H1 (cell line): Measurements from ENCODE around the gene KIF22. TPM values are rescaled to one million over a fixed set of nuclear protein-coding genes. Genes with fewer than 3 reads are reported as not detected.

Source experiments
- CTCF ChIA-PET: fragments of 300-600 bp; sonication (Branson Sonifier 250); formaldehyde crosslinking; loops from one replicate; lab custom pipeline; 2021; ENCODE audit not compliant: partially characterized antibody; lab: Charles Lee
- POLR2A ChIA-PET: fragments of 300-600 bp; sonication (Branson Sonifier 250); formaldehyde crosslinking; loops from one replicate; lab custom pipeline; 2021; ENCODE audit warnings: inconsistent platforms; ENCODE audit not compliant: partially characterized antibody; lab: Charles Lee
- DNase-seq, 2 experiments: peaks; one replicate each; pipeline versions ENCODE4 v3.0.0 to v3.0.0-alpha.2; 2010 to 2022; ENCODE audit warnings: low spot score in 2 of 2, low read depth in 1 of 2, mixed read lengths in 1 of 2
- FAIRE-seq: peaks from 2 replicates; lab custom pipeline; 2011; peaks lifted over from hg19 to GRCh38; lab: Jason Lieb, UNC
- H2AFZ ChIP-seq: 2 replicates; pipeline ENCODE4 v1.8.1; 2012; ENCODE audit warnings: low read length, inconsistent platforms
- H2AK5ac ChIP-seq: 2 replicates; pipeline ENCODE4 v1.6.1; 2013; ENCODE audit warnings: low read depth, low read length
- H2BK120ac ChIP-seq: replicated peaks from 2 replicates; pipeline ENCODE3; 2013; ENCODE audit warnings: low read depth, low read length, inconsistent platforms
- H2BK12ac ChIP-seq: 2 replicates; pipeline ENCODE4 v1.6.1; 2013; ENCODE audit warnings: low read depth, low read length
- H2BK15ac ChIP-seq: 2 replicates; pipeline ENCODE4 v1.6.1; 2013; ENCODE audit warnings: low read length
- H2BK20ac ChIP-seq: 2 replicates; pipeline ENCODE4 v1.6.1; 2013; ENCODE audit warnings: low read length
- H2BK5ac ChIP-seq: 2 replicates; pipeline ENCODE4 v1.6.1; 2013; ENCODE audit warnings: low read depth, low read length
- H3K14ac ChIP-seq: 2 replicates; pipeline ENCODE4 v1.6.1; 2013; ENCODE audit warnings: inconsistent platforms; ENCODE audit not compliant: insufficient read length
- H3K18ac ChIP-seq: 2 replicates; pipeline ENCODE4 v1.6.1; 2013; ENCODE audit warnings: low read length; ENCODE audit errors: extremely low read depth
- H3K23ac ChIP-seq: 2 replicates; pipeline ENCODE4 v1.6.1; 2013; ENCODE audit warnings: inconsistent platforms; ENCODE audit not compliant: insufficient read length
- H3K23me2 ChIP-seq: 2 replicates; pipeline ENCODE4 v1.6.1; 2013; ENCODE audit warnings: low read depth, low read length
- H3K27ac ChIP-seq: 2 replicates; pipeline ENCODE4 v1.6.1; 2011; ENCODE audit warnings: low read depth, low read length, inconsistent platforms
- H3K27me3 ChIP-seq, 4 experiments: replicated peaks in 1 of 4; 1 replicate in 1 of 4; 2 replicates in 3 of 4; pipeline versions ENCODE4 v1.6.1 to v1.8.1; 2011 to 2013; ENCODE audit warnings: low read length in 3 of 4, mild to moderate bottlenecking in 3 of 4, inconsistent platforms in 2 of 4, mixed read lengths in 2 of 4, moderate library complexity in 1 of 4; ENCODE audit not compliant: control insufficient read depth in 3 of 4, insufficient read depth in 3 of 4; ENCODE audit errors: extremely low read depth in 1 of 4
- H3K36me3 ChIP-seq, 4 experiments: 2 replicates each; pipeline versions ENCODE4 v1.6.1 to v1.8.1; 2011 to 2013; ENCODE audit warnings: mild to moderate bottlenecking in 4 of 4, low read length in 3 of 4, moderate library complexity in 2 of 4, control low read depth in 1 of 4, inconsistent platforms in 1 of 4; ENCODE audit not compliant: insufficient read depth in 4 of 4, control insufficient read depth in 2 of 4
- H3K4ac ChIP-seq: replicated peaks from 2 replicates; pipeline ENCODE3; 2013; ENCODE audit warnings: low read length, low read depth, mixed read lengths, inconsistent platforms; ENCODE audit not compliant: insufficient read length
- H3K4me1 ChIP-seq, 4 experiments: replicated peaks in 1 of 4; 1 replicate in 1 of 4; 2 replicates in 3 of 4; pipeline versions ENCODE4 v1.6.1 to v1.8.1; 2011 to 2013; ENCODE audit warnings: low read length in 3 of 4, inconsistent platforms in 2 of 4, mixed read lengths in 1 of 4; ENCODE audit not compliant: insufficient read depth in 4 of 4, control insufficient read depth in 3 of 4
- H3K4me2 ChIP-seq, 2 experiments: 2 replicates each; pipeline versions ENCODE4 v1.6.1 to v1.8.1; 2011 to 2013; ENCODE audit warnings: low read depth in 2 of 2, low read length in 2 of 2, control low read depth in 1 of 2, inconsistent platforms in 1 of 2, mild to moderate bottlenecking in 1 of 2; ENCODE audit not compliant: insufficient read depth in 1 of 2
- H3K4me3 ChIP-seq, 4 experiments: fragments of 200-600, 300-600 bp in 1 of 4; sonication (generic), shearing (Covaris generic), sonication (Bioruptor Twin) in 1 of 4; 2 replicates each; pipeline versions ENCODE4 v1.5.1 to v1.8.1; 2011 to 2016; ENCODE audit warnings: low read length in 4 of 4, low read depth in 3 of 4, control low read depth in 2 of 4, inconsistent platforms in 2 of 4, mild to moderate bottlenecking in 2 of 4, mixed read lengths in 1 of 4, moderate library complexity in 1 of 4; ENCODE audit not compliant: insufficient read depth in 2 of 4; ENCODE audit errors: extremely low read depth in 1 of 4
- H3K56ac ChIP-seq: replicated peaks from 2 replicates; pipeline ENCODE3; 2013; ENCODE audit warnings: low read depth, mild to moderate bottlenecking, mixed read lengths, low read length, inconsistent platforms; ENCODE audit not compliant: insufficient read length
- H3K79me1 ChIP-seq: 2 replicates; pipeline ENCODE4 v1.6.1; 2013; ENCODE audit warnings: low read depth, low read length, control low read depth
- H3K79me2 ChIP-seq, 2 experiments: 2 replicates each; pipeline versions ENCODE4 v1.6.1 to v1.8.1; 2012 to 2013; ENCODE audit warnings: low read length in 2 of 2, mild to moderate bottlenecking in 2 of 2, inconsistent platforms in 1 of 2; ENCODE audit not compliant: insufficient read depth in 2 of 2, control insufficient read depth in 1 of 2
- H3K9ac ChIP-seq, 4 experiments: replicated peaks in 1 of 4; 1 replicate in 1 of 4; 2 replicates in 3 of 4; pipeline versions ENCODE4 v1.6.1 to v1.8.1; 2011 to 2013; ENCODE audit warnings: low read depth in 3 of 4, low read length in 3 of 4, control low read depth in 2 of 4, mild to moderate bottlenecking in 2 of 4, moderate library complexity in 2 of 4, inconsistent platforms in 1 of 4; ENCODE audit errors: extremely low read depth in 1 of 4
- H3K9me3 ChIP-seq, 2 experiments: 2 replicates each; pipeline versions ENCODE4 v1.6.1 to v1.8.1; 2012 to 2013; ENCODE audit warnings: mild to moderate bottlenecking in 2 of 2, moderate library complexity in 2 of 2, control low read depth in 1 of 2, inconsistent platforms in 1 of 2, low read depth in 1 of 2, low read length in 1 of 2, mixed read lengths in 1 of 2; ENCODE audit not compliant: insufficient read depth in 2 of 2
- H4K20me1 ChIP-seq, 2 experiments: replicated peaks in 1 of 2; 2 replicates each; pipeline versions ENCODE3 to v1.8.1; 2011 to 2013; ENCODE audit warnings: inconsistent platforms in 2 of 2, low read length in 2 of 2, mild to moderate bottlenecking in 1 of 2; ENCODE audit not compliant: insufficient read depth in 2 of 2, control insufficient read depth in 1 of 2
- H4K5ac ChIP-seq: 2 replicates; pipeline ENCODE4 v1.6.1; 2013; ENCODE audit warnings: low read length, low read depth, mixed read lengths, inconsistent platforms; ENCODE audit not compliant: insufficient read length
- H4K8ac ChIP-seq: 2 replicates; pipeline ENCODE4 v1.8.0; 2013; ENCODE audit warnings: mild to moderate bottlenecking, moderate library complexity, low read length, inconsistent platforms; ENCODE audit not compliant: insufficient read depth; ENCODE audit errors: extremely low read depth
- H4K91ac ChIP-seq: replicated peaks from 2 replicates; pipeline ENCODE3; 2013; ENCODE audit warnings: low read length, mixed read lengths, inconsistent platforms; ENCODE audit not compliant: insufficient read length
- GABPA ChIP-seq: IDR thresholded peaks from 2 replicates; pipeline ENCODE4 v1.6.1; 2011; ENCODE audit warnings: mild to moderate bottlenecking, low read length, moderate library complexity, borderline replicate concordance; ENCODE audit not compliant: insufficient read depth
- RXRA ChIP-seq: IDR thresholded peaks from 2 replicates; pipeline ENCODE4 v1.6.1; 2011; ENCODE audit warnings: low read depth, mild to moderate bottlenecking, low read length, moderate library complexity; ENCODE audit not compliant: insufficient read depth
- WGBS, 2 experiments: shearing (Covaris generic) in 1 of 2; methylation state at CpG; one replicate each; pipeline versions ENCODE4 v1.1.6 to v1.1.7; 2013 to 2015; ENCODE audit warnings: low lambda C conversion rate in 2 of 2, mixed read lengths in 2 of 2, inconsistent platforms in 1 of 2, low coverage in 1 of 2, missing lambda C conversion rate in 1 of 2; ENCODE audit not compliant: insufficient replicate concordance in 2 of 2, insufficient coverage in 1 of 2, insufficient read length in 1 of 2; ENCODE audit errors: extremely low coverage in 1 of 2, missing lambda C conversion rate in 1 of 2; 5-methylcytosine and 5-hydroxymethylcytosine counted together
- polyA plus RNA-seq, 7 experiments: library from polyadenylated mRNA; depleted of rRNA in 3 of 7; stranded (reverse) in 5 of 7; unstranded in 2 of 7; fragments of >200 nt in 5 of 7; fragments of 200-250 nt in 2 of 7; gene quantifications; 1 replicate in 5 of 7; 2 replicates in 1 of 7; 4 replicates in 1 of 7; pipeline versions ENCODE4 v1.2.1 to v1.2.3, GENCODE V29; 2011 to 2013; ENCODE audit warnings: missing spikeins in 2 of 7, mixed read lengths in 2 of 7
- total RNA-seq: library from RNA; stranded (reverse); fragmentation: NEBNext Ultra II Directional; extraction: Animal tissue kit (Norgen Biotek cat#: 25700); gene quantifications from 2 replicates; pipeline ENCODE4 v1.2.1, GENCODE V29; 2021
- TF ChIP-seq, protein P1 (sequence below): IDR thresholded peaks from 2 replicates; pipeline ENCODE4 v1.6.1; 2011; ENCODE audit warnings: low read length, improper control_type of control experiment

The KIF22 gene
- total and polyA plus RNA-seq, 2 of the 8 experiments (the other 6 are each of a cell fraction or from before 2014, with no cell fraction given), result 139 to 142 TPM

GRCh38 chr16:29826342-29826695 is 35.8 kb downstream of the KIF22 start:
- peak overlapping the region; percentile 72; the same call in 1 of the 2 replicates for H2BK15ac ChIP-seq
- no peak overlapping the region for H3K14ac ChIP-seq
- H2AFZ ChIP-seq, result no peak overlapping the region
- ChIA-PET CTCF (interaction anchor here (0.8 to 17.5 kb wide), 8 partner anchors 8 to 229 kb away, joined by 3 to 212 read pairs (median 4); partner anchors contain the start of gene PAGR1), POLR2A (interaction anchor here (0.8 to 16.6 kb wide), 14 partner anchors 8 to 239 kb away, joined by 3 to 167 read pairs (median 4); partner anchors contain the start of genes ALDOA, PAGR1 and SEZ6L2)
- H2AK5ac ChIP-seq, result peak overlapping the region; percentile 2; the same call in 1 of the 2 replicates
- H4K5ac ChIP-seq, result no peak overlapping the region
- no peaks in the 10 kb centered on the region for H3K9me3 ChIP-seq
- H4K91ac ChIP-seq, result no peak overlapping the region
- no peak overlapping the region for H3K4me2 ChIP-seq
- no peak overlapping the region for H3K56ac ChIP-seq
- no peaks in the 10 kb centered on the region for H4K20me1 ChIP-seq
- H3K4me1 ChIP-seq, result peaks cover 0 to 8% (median 3%) of the 10 kb centered on the region in 4 experiments; a peak in 5 of 7 replicates
- no peak overlapping the region for H3K18ac ChIP-seq
- DNase-seq (no peak), FAIRE-seq (no peak)
- H2BK5ac ChIP-seq, result no peak overlapping the region
- TF ChIP-seq, protein P1, sequence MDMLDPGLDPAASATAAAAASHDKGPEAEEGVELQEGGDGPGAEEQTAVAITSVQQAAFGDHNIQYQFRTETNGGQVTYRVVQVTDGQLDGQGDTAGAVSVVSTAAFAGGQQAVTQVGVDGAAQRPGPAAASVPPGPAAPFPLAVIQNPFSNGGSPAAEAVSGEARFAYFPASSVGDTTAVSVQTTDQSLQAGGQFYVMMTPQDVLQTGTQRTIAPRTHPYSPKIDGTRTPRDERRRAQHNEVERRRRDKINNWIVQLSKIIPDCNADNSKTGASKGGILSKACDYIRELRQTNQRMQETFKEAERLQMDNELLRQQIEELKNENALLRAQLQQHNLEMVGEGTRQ, result no peak
- TF ChIP-seq RXRA (no peak), GABPA (no peak)
- H3K79me1 ChIP-seq, result no peaks in the 10 kb centered on the region; the same call in 1 of the 2 replicates
- 96% methylated on average over 5 of the region's 8 CpGs; no CpG with 5 or more reads in 1 of the 2 experiments for WGBS, 2 experiments
- H3K27ac ChIP-seq, result no peak overlapping the region
- no peak overlapping the region for H3K4ac ChIP-seq
- no peaks in the 10 kb centered on the region for H3K79me2 ChIP-seq
- no peak overlapping the region for H3K23ac ChIP-seq
- H4K8ac ChIP-seq, result no peak overlapping the region
- peak overlapping the region; percentile 63; the same call in 1 of the 2 replicates for H2BK12ac ChIP-seq
- no peaks in the 10 kb centered on the region; the same call in 1 of the 2 replicates for H3K23me2 ChIP-seq
- H3K4me3 ChIP-seq, result no peak overlapping the region
- H3K36me3 ChIP-seq, result no peaks in the 10 kb centered on the region; a peak in 1 of 8 replicates
- no peak overlapping the region for H3K9ac ChIP-seq
- 0 out of 7 replicates have a peak, but pooled peaks cover 0 to 3% (median 0%) of the 10 kb centered on the region in 4 experiments for H3K27me3 ChIP-seq
- no peak overlapping the region for H2BK120ac ChIP-seq
- H2BK20ac ChIP-seq, result no peak overlapping the region
